H1 (cell line): ENCODE data around the gene RABL6. TPM values are rescaled to one million over a fixed set of nuclear protein-coding genes. Genes with fewer than 3 reads are reported as not detected.

ENCODE experiments used
- CTCF ChIA-PET: fragments of 300-600 bp; sonication (Branson Sonifier 250); formaldehyde crosslinking; loops from one replicate; lab custom pipeline; 2021; ENCODE audit not compliant: partially characterized antibody; lab: Charles Lee
- POLR2A ChIA-PET: fragments of 300-600 bp; sonication (Branson Sonifier 250); formaldehyde crosslinking; loops from one replicate; lab custom pipeline; 2021; ENCODE audit warnings: inconsistent platforms; ENCODE audit not compliant: partially characterized antibody; lab: Charles Lee
- DNase-seq, 2 experiments: peaks; one replicate each; pipeline versions ENCODE4 v3.0.0 to v3.0.0-alpha.2; 2010 to 2022; ENCODE audit warnings: low spot score in 2 of 2, low read depth in 1 of 2, mixed read lengths in 1 of 2
- FAIRE-seq: peaks from 2 replicates; lab custom pipeline; 2011; peaks lifted over from hg19 to GRCh38; lab: Jason Lieb, UNC
- H2AFZ ChIP-seq: 2 replicates; pipeline ENCODE4 v1.8.1; 2012; ENCODE audit warnings: low read length, inconsistent platforms
- H2AK5ac ChIP-seq: 2 replicates; pipeline ENCODE4 v1.6.1; 2013; ENCODE audit warnings: low read depth, low read length
- H2BK120ac ChIP-seq: replicated peaks from 2 replicates; pipeline ENCODE3; 2013; ENCODE audit warnings: low read depth, low read length, inconsistent platforms
- H2BK12ac ChIP-seq: 2 replicates; pipeline ENCODE4 v1.6.1; 2013; ENCODE audit warnings: low read depth, low read length
- H2BK15ac ChIP-seq: 2 replicates; pipeline ENCODE4 v1.6.1; 2013; ENCODE audit warnings: low read length
- H2BK20ac ChIP-seq: 2 replicates; pipeline ENCODE4 v1.6.1; 2013; ENCODE audit warnings: low read length
- H2BK5ac ChIP-seq: 2 replicates; pipeline ENCODE4 v1.6.1; 2013; ENCODE audit warnings: low read depth, low read length
- H3K14ac ChIP-seq: 2 replicates; pipeline ENCODE4 v1.6.1; 2013; ENCODE audit warnings: inconsistent platforms; ENCODE audit not compliant: insufficient read length
- H3K18ac ChIP-seq: 2 replicates; pipeline ENCODE4 v1.6.1; 2013; ENCODE audit warnings: low read length; ENCODE audit errors: extremely low read depth
- H3K23ac ChIP-seq: 2 replicates; pipeline ENCODE4 v1.6.1; 2013; ENCODE audit warnings: inconsistent platforms; ENCODE audit not compliant: insufficient read length
- H3K23me2 ChIP-seq: 2 replicates; pipeline ENCODE4 v1.6.1; 2013; ENCODE audit warnings: low read depth, low read length
- H3K27ac ChIP-seq: 2 replicates; pipeline ENCODE4 v1.6.1; 2011; ENCODE audit warnings: low read depth, low read length, inconsistent platforms
- H3K27me3 ChIP-seq, 4 experiments: replicated peaks in 1 of 4; 1 replicate in 1 of 4; 2 replicates in 3 of 4; pipeline versions ENCODE4 v1.6.1 to v1.8.1; 2011 to 2013; ENCODE audit warnings: low read length in 3 of 4, mild to moderate bottlenecking in 3 of 4, inconsistent platforms in 2 of 4, mixed read lengths in 2 of 4, moderate library complexity in 1 of 4; ENCODE audit not compliant: control insufficient read depth in 3 of 4, insufficient read depth in 3 of 4; ENCODE audit errors: extremely low read depth in 1 of 4
- H3K36me3 ChIP-seq, 4 experiments: 2 replicates each; pipeline versions ENCODE4 v1.6.1 to v1.8.1; 2011 to 2013; ENCODE audit warnings: mild to moderate bottlenecking in 4 of 4, low read length in 3 of 4, moderate library complexity in 2 of 4, control low read depth in 1 of 4, inconsistent platforms in 1 of 4; ENCODE audit not compliant: insufficient read depth in 4 of 4, control insufficient read depth in 2 of 4
- H3K4ac ChIP-seq: replicated peaks from 2 replicates; pipeline ENCODE3; 2013; ENCODE audit warnings: low read length, low read depth, mixed read lengths, inconsistent platforms; ENCODE audit not compliant: insufficient read length
- H3K4me1 ChIP-seq, 4 experiments: replicated peaks in 1 of 4; 1 replicate in 1 of 4; 2 replicates in 3 of 4; pipeline versions ENCODE4 v1.6.1 to v1.8.1; 2011 to 2013; ENCODE audit warnings: low read length in 3 of 4, inconsistent platforms in 2 of 4, mixed read lengths in 1 of 4; ENCODE audit not compliant: insufficient read depth in 4 of 4, control insufficient read depth in 3 of 4
- H3K4me2 ChIP-seq, 2 experiments: 2 replicates each; pipeline versions ENCODE4 v1.6.1 to v1.8.1; 2011 to 2013; ENCODE audit warnings: low read depth in 2 of 2, low read length in 2 of 2, control low read depth in 1 of 2, inconsistent platforms in 1 of 2, mild to moderate bottlenecking in 1 of 2; ENCODE audit not compliant: insufficient read depth in 1 of 2
- H3K4me3 ChIP-seq, 4 experiments: fragments of 200-600, 300-600 bp in 1 of 4; sonication (generic), shearing (Covaris generic), sonication (Bioruptor Twin) in 1 of 4; 2 replicates each; pipeline versions ENCODE4 v1.5.1 to v1.8.1; 2011 to 2016; ENCODE audit warnings: low read length in 4 of 4, low read depth in 3 of 4, control low read depth in 2 of 4, inconsistent platforms in 2 of 4, mild to moderate bottlenecking in 2 of 4, mixed read lengths in 1 of 4, moderate library complexity in 1 of 4; ENCODE audit not compliant: insufficient read depth in 2 of 4; ENCODE audit errors: extremely low read depth in 1 of 4
- H3K56ac ChIP-seq: replicated peaks from 2 replicates; pipeline ENCODE3; 2013; ENCODE audit warnings: low read depth, mild to moderate bottlenecking, mixed read lengths, low read length, inconsistent platforms; ENCODE audit not compliant: insufficient read length
- H3K79me1 ChIP-seq: 2 replicates; pipeline ENCODE4 v1.6.1; 2013; ENCODE audit warnings: low read depth, low read length, control low read depth
- H3K79me2 ChIP-seq, 2 experiments: 2 replicates each; pipeline versions ENCODE4 v1.6.1 to v1.8.1; 2012 to 2013; ENCODE audit warnings: low read length in 2 of 2, mild to moderate bottlenecking in 2 of 2, inconsistent platforms in 1 of 2; ENCODE audit not compliant: insufficient read depth in 2 of 2, control insufficient read depth in 1 of 2
- H3K9ac ChIP-seq, 4 experiments: replicated peaks in 1 of 4; 1 replicate in 1 of 4; 2 replicates in 3 of 4; pipeline versions ENCODE4 v1.6.1 to v1.8.1; 2011 to 2013; ENCODE audit warnings: low read depth in 3 of 4, low read length in 3 of 4, control low read depth in 2 of 4, mild to moderate bottlenecking in 2 of 4, moderate library complexity in 2 of 4, inconsistent platforms in 1 of 4; ENCODE audit errors: extremely low read depth in 1 of 4
- H3K9me3 ChIP-seq, 2 experiments: 2 replicates each; pipeline versions ENCODE4 v1.6.1 to v1.8.1; 2012 to 2013; ENCODE audit warnings: mild to moderate bottlenecking in 2 of 2, moderate library complexity in 2 of 2, control low read depth in 1 of 2, inconsistent platforms in 1 of 2, low read depth in 1 of 2, low read length in 1 of 2, mixed read lengths in 1 of 2; ENCODE audit not compliant: insufficient read depth in 2 of 2
- H4K20me1 ChIP-seq, 2 experiments: replicated peaks in 1 of 2; 2 replicates each; pipeline versions ENCODE3 to v1.8.1; 2011 to 2013; ENCODE audit warnings: inconsistent platforms in 2 of 2, low read length in 2 of 2, mild to moderate bottlenecking in 1 of 2; ENCODE audit not compliant: insufficient read depth in 2 of 2, control insufficient read depth in 1 of 2
- H4K5ac ChIP-seq: 2 replicates; pipeline ENCODE4 v1.6.1; 2013; ENCODE audit warnings: low read length, low read depth, mixed read lengths, inconsistent platforms; ENCODE audit not compliant: insufficient read length
- H4K8ac ChIP-seq: 2 replicates; pipeline ENCODE4 v1.8.0; 2013; ENCODE audit warnings: mild to moderate bottlenecking, moderate library complexity, low read length, inconsistent platforms; ENCODE audit not compliant: insufficient read depth; ENCODE audit errors: extremely low read depth
- H4K91ac ChIP-seq: replicated peaks from 2 replicates; pipeline ENCODE3; 2013; ENCODE audit warnings: low read length, mixed read lengths, inconsistent platforms; ENCODE audit not compliant: insufficient read length
- POLR2AphosphoS5 ChIP-seq: IDR thresholded peaks from 2 replicates; pipeline ENCODE4 v1.6.1; 2011; ENCODE audit warnings: low read depth, low read length
- RBBP5 ChIP-seq: IDR thresholded peaks from 2 replicates; pipeline ENCODE4 v1.7.1; 2012; ENCODE audit warnings: low read depth, mild to moderate bottlenecking, inconsistent platforms, low read length, moderate library complexity, borderline replicate concordance
- WGBS, 2 experiments: shearing (Covaris generic) in 1 of 2; methylation state at CpG; one replicate each; pipeline versions ENCODE4 v1.1.6 to v1.1.7; 2013 to 2015; ENCODE audit warnings: low lambda C conversion rate in 2 of 2, mixed read lengths in 2 of 2, inconsistent platforms in 1 of 2, low coverage in 1 of 2, missing lambda C conversion rate in 1 of 2; ENCODE audit not compliant: insufficient replicate concordance in 2 of 2, insufficient coverage in 1 of 2, insufficient read length in 1 of 2; ENCODE audit errors: extremely low coverage in 1 of 2, missing lambda C conversion rate in 1 of 2; 5-methylcytosine and 5-hydroxymethylcytosine counted together
- polyA plus RNA-seq, 7 experiments: library from polyadenylated mRNA; depleted of rRNA in 3 of 7; stranded (reverse) in 5 of 7; unstranded in 2 of 7; fragments of >200 nt in 5 of 7; fragments of 200-250 nt in 2 of 7; gene quantifications; 1 replicate in 5 of 7; 2 replicates in 1 of 7; 4 replicates in 1 of 7; pipeline versions ENCODE4 v1.2.1 to v1.2.3, GENCODE V29; 2011 to 2013; ENCODE audit warnings: missing spikeins in 2 of 7, mixed read lengths in 2 of 7
- total RNA-seq: library from RNA; stranded (reverse); fragmentation: NEBNext Ultra II Directional; extraction: Animal tissue kit (Norgen Biotek cat#: 25700); gene quantifications from 2 replicates; pipeline ENCODE4 v1.2.1, GENCODE V29; 2021

Gene RABL6
- total and polyA plus RNA-seq, 2 of the 8 experiments (the other 6 are each of a cell fraction or from before 2014, with no cell fraction given): 70.1 to 130 TPM

DNA sequence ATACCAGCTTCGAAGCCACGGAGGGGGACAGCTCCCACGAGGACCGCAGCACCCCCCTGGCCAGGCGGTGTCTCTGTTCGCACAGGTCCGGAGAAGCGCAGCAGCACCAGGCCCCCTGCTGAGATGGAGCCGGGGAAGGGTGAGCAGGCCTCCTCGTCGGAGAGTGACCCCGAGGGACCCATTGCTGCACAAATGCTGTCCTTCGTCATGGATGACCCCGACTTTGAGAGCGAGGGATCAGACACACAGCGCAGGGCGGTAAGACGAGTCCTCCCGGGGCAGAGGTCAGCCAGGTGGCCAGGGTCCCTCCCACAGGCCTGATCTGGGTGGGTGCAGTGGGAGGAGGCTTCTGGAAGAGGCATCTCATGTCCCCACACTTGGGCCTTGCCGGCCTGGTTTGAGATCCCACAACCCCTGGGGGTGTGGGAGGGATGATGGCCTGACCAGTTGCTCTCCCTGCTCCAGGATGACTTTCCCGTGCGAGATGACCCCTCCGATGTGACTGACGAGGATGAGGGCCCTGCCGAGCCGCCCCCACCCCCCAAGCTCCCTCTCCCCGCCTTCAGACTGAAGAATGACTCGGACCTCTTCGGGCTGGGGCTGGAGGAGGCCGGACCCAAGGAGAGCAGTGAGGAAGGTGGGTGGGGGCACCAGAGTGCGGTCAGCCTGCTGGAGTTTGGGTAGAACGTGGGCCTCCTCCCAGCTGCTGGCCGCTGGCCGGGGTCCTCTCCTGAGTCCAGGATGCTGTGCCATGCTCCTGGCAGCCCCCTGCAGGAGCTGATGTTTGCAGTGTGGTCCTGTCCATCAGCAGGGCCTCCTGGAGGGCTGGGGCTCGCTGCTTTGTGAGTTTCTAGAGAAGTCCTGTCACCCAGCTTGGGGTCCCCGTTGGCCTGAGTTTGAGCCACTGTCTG is 31.7 kb downstream of the RABL6 start:
- Histone ChIP-seq H3K27ac (no peak overlapping the region), H2AK5ac (no peak overlapping the region), H3K56ac (no peak overlapping the region), H3K4me1 (peaks cover 5 to 24% (median 16%) of the 10 kb centered on the region in 4 experiments), H3K4ac (no peak overlapping the region), H2BK20ac (no peak overlapping the region), H3K36me3 (peaks cover 0 to 21% (median 4%) of the 10 kb centered on the region in 4 experiments; a peak in 2 of 8 replicates), H3K14ac (no peak overlapping the region), H3K79me1 (no peaks in the 10 kb centered on the region), H2AFZ (no peak overlapping the region), H2BK120ac (no peak overlapping the region), H3K27me3 (no peaks in the 10 kb centered on the region), H2BK5ac (no peak overlapping the region), H3K18ac (no peak overlapping the region), H4K20me1 (peaks cover 1 to 6% of the 10 kb centered on the region in 2 experiments), H3K23me2 (no peaks in the 10 kb centered on the region; the same call in 1 of the 2 replicates), H3K79me2 (no peaks in the 10 kb centered on the region), H3K23ac (no peak overlapping the region), H2BK15ac (no peak overlapping the region), H2BK12ac (no peak overlapping the region), H4K91ac (no peak overlapping the region), H3K4me3 (no peak overlapping the region), H3K4me2 (no peak overlapping the region), H3K9ac (no peak overlapping the region), H4K8ac (no peak overlapping the region; the same call in 1 of the 2 replicates), H4K5ac (no peak overlapping the region), H3K9me3 (no peaks in the 10 kb centered on the region)
- FAIRE-seq: no peak
- ChIA-PET POLR2A (interaction anchor here (0.8 to 20.5 kb wide), 8 partner anchors 7 to 85 kb away, joined by 3 to 248 read pairs (median 14); partner anchors contain the start of genes MAMDC4 and RABL6), CTCF (interaction anchor here (1.0 to 8.9 kb wide), 9 partner anchors 8 to 196 kb away, joined by 3 to 131 read pairs (median 4); no protein-coding TSS in a partner anchor)
- no peak for DNase-seq
- WGBS, 2 experiments: 91% methylated on average over 11 of the region's 36 CpGs; no CpG with 5 or more reads in 1 of the 2 experiments
- TF ChIP-seq RBBP5: no peak
- peak; percentile 50 for TF ChIP-seq POLR2AphosphoS5
